B cell (primary cell): Measurements from ENCODE around the gene GNB1.

Experiments used
- EZH2 ChIP-seq: IDR thresholded peaks from 2 replicates; pipeline ENCODE4 v1.6.1; 2012; ENCODE audit warnings: borderline replicate concordance, low read depth, mild to moderate bottlenecking, moderate library complexity, low read length; ENCODE audit not compliant: insufficient read depth, poor library complexity, severe bottlenecking
- TF ChIP-seq, protein P1 (sequence below): fragments of 200-600 bp; IDR thresholded peaks from one replicate; pipeline ENCODE4 v1.8.0; 2022; ENCODE audit warnings: antibody characterized with exemption, mild to moderate bottlenecking

DNA sequence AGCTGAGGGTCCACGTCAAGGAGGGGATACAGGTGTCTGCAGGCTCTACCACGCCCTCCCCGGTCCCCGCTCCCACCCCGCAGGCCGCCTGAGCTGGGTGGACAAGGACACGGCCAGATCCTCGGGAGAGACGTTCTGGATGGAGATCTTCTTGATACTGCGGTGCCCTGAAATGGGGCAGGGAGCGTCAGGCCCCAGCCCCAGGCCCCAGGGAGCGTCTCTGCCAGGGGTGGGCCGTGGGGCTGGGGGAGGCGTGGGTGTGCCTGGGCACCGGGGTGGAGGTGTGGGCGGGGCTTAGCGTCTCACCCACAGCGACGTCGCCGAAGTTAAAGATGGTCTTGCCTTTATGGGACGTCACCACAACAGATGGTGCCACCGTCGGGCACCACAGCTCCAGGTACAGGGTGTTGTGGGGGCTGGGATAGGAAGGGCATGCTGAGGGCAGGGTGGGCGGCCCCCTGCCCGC is 35.5 kb upstream of the GNB1 start:
- TF ChIP-seq EZH2, result no peak
- TF ChIP-seq, protein P1, sequence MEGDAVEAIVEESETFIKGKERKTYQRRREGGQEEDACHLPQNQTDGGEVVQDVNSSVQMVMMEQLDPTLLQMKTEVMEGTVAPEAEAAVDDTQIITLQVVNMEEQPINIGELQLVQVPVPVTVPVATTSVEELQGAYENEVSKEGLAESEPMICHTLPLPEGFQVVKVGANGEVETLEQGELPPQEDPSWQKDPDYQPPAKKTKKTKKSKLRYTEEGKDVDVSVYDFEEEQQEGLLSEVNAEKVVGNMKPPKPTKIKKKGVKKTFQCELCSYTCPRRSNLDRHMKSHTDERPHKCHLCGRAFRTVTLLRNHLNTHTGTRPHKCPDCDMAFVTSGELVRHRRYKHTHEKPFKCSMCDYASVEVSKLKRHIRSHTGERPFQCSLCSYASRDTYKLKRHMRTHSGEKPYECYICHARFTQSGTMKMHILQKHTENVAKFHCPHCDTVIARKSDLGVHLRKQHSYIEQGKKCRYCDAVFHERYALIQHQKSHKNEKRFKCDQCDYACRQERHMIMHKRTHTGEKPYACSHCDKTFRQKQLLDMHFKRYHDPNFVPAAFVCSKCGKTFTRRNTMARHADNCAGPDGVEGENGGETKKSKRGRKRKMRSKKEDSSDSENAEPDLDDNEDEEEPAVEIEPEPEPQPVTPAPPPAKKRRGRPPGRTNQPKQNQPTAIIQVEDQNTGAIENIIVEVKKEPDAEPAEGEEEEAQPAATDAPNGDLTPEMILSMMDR, result no peak
